ENCODE measurements around the gene FOXO1.
"Not testable (repeated sequence)": the region's sequence is repeated elsewhere in the genome, so short reads cannot be mapped to it uniquely, and the experiment has no call there.

Gene FOXO1
- 98.0 to 185 reads per million in 2 donors for total RNA-seq

GRCh38 chr13:40666045-40666932 lies at the start of gene FOXO1:
Gene FOXO1 (minus strand): TSS chr13:40666641. CDS start chr13:40666212, 429 bp downstream.
- peak; percentile 81 to 95 (median 86) for DNase-seq

- DNase-seq: not testable (repeated sequence)
Observed at GRCh38 chr13:40714433-40714832, 48.0 kb upstream of the FOXO1 start.

DNA sequence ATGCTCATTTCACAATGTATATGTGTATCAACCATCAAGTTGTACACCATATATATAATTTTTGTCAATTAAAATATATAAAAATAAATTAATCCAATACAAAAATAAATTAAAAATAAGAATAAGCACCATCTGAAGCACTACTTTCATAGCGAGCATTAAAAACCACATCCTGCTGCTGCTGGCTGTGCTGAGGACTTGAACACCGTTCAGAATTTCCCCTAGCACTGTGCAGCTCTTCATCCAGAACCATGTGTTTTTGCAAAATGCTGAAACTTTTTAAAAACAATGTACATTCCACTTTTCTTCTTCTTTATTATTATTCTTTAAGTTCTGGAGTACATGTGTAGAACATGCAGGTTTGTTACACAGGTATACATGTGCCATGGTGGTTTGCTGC lies 40.0 kb upstream of the FOXO1 start:
- peak in 1 of 5 experiments; percentile 70 for DNase-seq

DNA sequence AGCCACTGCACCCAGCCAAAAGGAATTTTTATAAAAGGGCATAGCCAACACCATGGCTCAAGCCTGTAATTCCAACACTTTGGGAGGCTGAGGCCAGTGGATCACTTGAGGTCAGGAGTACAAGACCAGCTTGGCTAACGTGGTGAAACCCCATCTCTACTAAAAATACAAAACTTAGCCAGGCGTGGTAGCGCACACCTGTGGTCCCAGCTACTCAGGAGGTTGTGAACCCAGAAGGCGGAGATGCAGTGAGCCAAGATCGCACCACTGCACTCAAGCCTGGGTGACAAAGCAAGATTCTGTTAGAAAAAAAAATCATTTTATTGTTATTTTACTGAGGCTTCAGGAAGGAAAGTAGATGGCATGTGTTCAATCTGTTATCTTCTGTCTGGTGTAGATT lies 31.3 kb upstream of the FOXO1 start:
- DNase-seq: no peak

GRCh38 chr13:40694426-40694825 lies 28.0 kb upstream of the FOXO1 start:
- DNase-seq: no peak

DNA sequence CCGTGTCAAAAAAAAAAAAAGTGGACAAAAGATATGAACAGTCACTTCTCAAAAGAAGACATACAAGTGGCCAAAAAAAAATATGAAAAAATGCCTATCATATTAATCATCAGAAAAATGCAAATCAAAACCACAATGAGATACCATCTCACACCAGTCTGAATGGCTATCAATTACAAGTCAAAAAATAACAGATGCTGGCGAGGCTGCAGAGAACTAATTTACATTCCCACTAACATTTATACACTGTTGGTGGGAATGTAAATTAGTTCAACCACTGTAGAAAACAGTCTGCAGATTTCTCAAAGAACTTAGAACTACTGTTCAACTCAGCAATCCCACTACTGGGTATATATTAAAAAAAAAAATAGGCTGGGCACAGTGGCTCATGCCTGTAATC lies 26.5 kb upstream of the FOXO1 start:
- DNase-seq: no peak

DNA sequence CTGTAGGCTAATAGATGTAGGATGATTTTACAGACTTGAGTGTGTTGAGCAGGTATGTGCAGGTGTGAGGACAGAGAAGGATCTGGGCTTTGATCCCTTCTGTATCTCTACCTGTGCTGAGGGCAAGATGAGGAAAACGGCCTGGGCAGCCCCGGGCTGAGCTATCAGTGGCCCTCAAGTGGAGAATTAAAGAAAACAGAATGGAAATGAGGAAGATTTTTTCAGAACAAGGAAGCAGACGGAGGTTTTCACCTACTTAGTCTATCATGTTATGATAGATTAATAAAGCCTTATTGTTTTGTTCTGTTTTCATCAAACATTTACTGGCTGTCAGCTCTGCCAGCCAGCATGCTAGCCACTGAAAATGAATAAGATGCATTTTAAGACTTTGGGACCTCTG lies 22.3 kb upstream of the FOXO1 start:
- no peak for DNase-seq

DNA sequence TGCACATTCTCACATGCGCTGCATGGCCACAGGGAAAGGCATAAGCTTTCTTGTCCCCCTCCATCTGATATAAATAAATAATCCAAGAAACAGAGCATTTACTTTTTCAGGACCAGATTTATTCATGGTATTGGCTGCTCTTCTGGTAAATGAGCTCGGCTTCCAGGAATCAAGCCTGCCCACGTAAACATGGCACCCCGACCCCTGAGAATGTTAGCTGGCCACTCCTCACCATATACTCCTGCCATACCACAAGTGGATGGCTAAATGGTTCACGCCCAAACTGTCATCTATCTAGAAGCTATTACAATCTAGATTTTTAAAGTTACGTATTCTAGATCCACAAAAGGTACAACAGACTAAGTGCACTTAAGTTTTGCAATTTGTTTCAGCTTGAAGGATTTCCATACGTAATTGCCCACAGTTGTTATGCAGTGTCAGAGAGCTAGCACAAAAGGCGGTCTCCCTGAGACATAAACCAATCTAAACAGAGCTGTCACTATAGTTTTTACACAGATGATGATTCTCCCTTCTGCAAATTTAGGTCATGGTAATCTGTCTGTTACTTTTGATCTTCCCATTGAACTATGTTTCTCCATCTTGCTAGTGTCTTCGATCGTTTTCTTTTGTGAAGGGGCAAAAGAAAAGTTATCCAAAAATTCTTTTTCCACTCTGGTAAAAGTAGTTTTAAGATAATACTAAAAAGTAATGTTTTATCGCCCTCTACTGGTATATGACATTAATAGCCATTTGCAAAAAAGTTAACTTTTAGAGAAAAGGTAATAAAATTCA lies 16.2 kb upstream of the FOXO1 start:
- peak in 2 of 5 experiments; percentile 22 to 27 for DNase-seq

- no peak for DNase-seq
Observed at GRCh38 chr13:40681341-40682146, 15.1 kb upstream of the FOXO1 start.

- DNase-seq: no peak
Observed at GRCh38 chr13:40680659-40681323, 14.3 kb upstream of the FOXO1 start.

- no peak for DNase-seq
Observed at GRCh38 chr13:40679480-40679985, 13.1 kb upstream of the FOXO1 start.

GRCh38 chr13:40677064-40677463 lies 10.6 kb upstream of the FOXO1 start:
- DNase-seq: no peak

- peak in 1 of 5 experiments; percentile 36 for DNase-seq
Observed at GRCh38 chr13:40676007-40676406, 9.6 kb upstream of the FOXO1 start.

GRCh38 chr13:40673414-40673813 lies 7.0 kb upstream of the FOXO1 start:
- DNase-seq: no peak

GRCh38 chr13:40672765-40673397 lies 6.4 kb upstream of the FOXO1 start:
- no peak for DNase-seq

GRCh38 chr13:40671956-40672764 lies 5.7 kb upstream of the FOXO1 start:
- DNase-seq: no peak

GRCh38 chr13:40670307-40670706 lies 3.9 kb upstream of the FOXO1 start:
- no peak for DNase-seq

DNA sequence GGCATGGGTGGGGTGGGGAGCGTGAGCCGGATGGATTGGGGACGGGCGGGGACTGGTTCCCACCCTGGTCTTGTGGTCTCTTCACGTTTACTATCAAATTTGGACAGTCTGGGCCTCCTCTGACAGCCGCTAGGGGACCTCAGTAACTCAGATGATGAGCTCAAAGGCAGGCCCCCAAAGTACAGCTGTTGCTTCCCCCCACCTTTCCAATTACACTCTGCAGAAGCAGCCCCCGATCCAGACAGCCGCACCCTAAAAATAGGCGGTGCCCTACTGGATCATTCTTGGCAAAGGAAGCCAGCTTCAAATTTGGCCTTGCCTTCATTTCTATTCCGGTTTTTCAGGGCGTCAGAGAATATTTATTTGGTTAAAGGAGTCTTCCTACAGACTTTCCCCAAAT lies 1.9 kb upstream of the FOXO1 start:
- peak in 3 of 5 experiments; percentile 14 to 56 (median 53) for DNase-seq

- DNase-seq: peak in 1 of 5 experiments; percentile 30
Observed at GRCh38 chr13:40667622-40667978, 1.2 kb upstream of the FOXO1 start.

GRCh38 chr13:40666933-40667621 lies 636 bp upstream of the FOXO1 start:
- DNase-seq: peak in 1 of 5 experiments; percentile 13
